Upper lobe of right lung (tissue), 1 donor: ENCODE results near the gene CATSPER3. TPM values are rescaled to one million over a fixed set of nuclear protein-coding genes. Genes with fewer than 3 reads are reported as not detected.
"Not testable (repeated sequence)": the region's sequence is repeated elsewhere in the genome, so short reads cannot be mapped to it uniquely, and the experiment has no call there.

Experiments used
- ATAC-seq: fragments of 200-7000 bp; cut with Tn5 transposase; one replicate; pipeline ENCODE4 v1.9.1; 2020; ENCODE audit warnings: mild to moderate bottlenecking, moderate library complexity
- DNase-seq: peaks from one replicate; pipeline ENCODE4 v3.0.0-alpha.2; 2020
- H3K27ac ChIP-seq: fragments of 200-600 bp; one replicate; pipeline ENCODE4 v1.8.0; 2022
- H3K27me3 ChIP-seq: fragments of 200-600 bp; one replicate; pipeline ENCODE4 v1.8.0; 2022; ENCODE audit warnings: mild to moderate bottlenecking
- H3K36me3 ChIP-seq: fragments of 200-600 bp; one replicate; pipeline ENCODE4 v1.8.0; 2022
- H3K4me1 ChIP-seq: fragments of 200-600 bp; one replicate; pipeline ENCODE4 v1.8.0; 2022
- H3K4me3 ChIP-seq: fragments of 200-600 bp; one replicate; pipeline ENCODE4 v1.8.0; 2022; ENCODE audit warnings: mild to moderate bottlenecking
- H3K9me3 ChIP-seq: fragments of 200-600 bp; one replicate; pipeline ENCODE4 v1.8.0; 2022
- CTCF ChIP-seq: fragments of 200-600 bp; IDR thresholded peaks from one replicate; pipeline ENCODE4 v1.8.0; 2022; ENCODE audit warnings: antibody characterized with exemption
- intact Hi-C: fragments of 100-400 bp; cut with DNase I; formaldehyde crosslinking; loops from one replicate; pipeline ENCODE4 v1.11.0; 2022
- total RNA-seq: library from RNA; stranded (reverse); fragmentation: NEBNext Ultra II Directional; extraction: Animal tissue kit (Norgen Biotek cat#: 25700); gene quantifications from one replicate; pipeline ENCODE4 v1.2.1, GENCODE V29; 2021
- donor health status: DM: no; HTN: yes; CAD: no; lungs with severe emphysema.

The CATSPER3 gene
- total RNA-seq, 1 donor from 2014 or later = 0.87 TPM

- DNase-seq (no peak), ATAC-seq (no peak)
- no peak for TF ChIP-seq CTCF
- Histone ChIP-seq H3K27ac (no peak overlapping the region), H3K27me3 (no peaks in the 10 kb centered on the region), H3K9me3 (no peaks in the 10 kb centered on the region), H3K36me3 (no peaks in the 10 kb centered on the region), H3K4me1 (no peaks in the 10 kb centered on the region), H3K4me3 (no peak overlapping the region)
- intact Hi-C loops = no loop called here
Observed at GRCh38 chr5:134989266-134989830, 21.6 kb downstream of the CATSPER3 start.

- H3K4me3 ChIP-seq, H3K27ac ChIP-seq, H3K9me3 ChIP-seq, H3K4me1 ChIP-seq, H3K36me3 ChIP-seq, intact Hi-C loops, H3K27me3 ChIP-seq, ATAC-seq, DNase-seq: not testable (repeated sequence)
Observed at GRCh38 chr5:134990183-134990582, 22.5 kb downstream of the CATSPER3 start.

DNA sequence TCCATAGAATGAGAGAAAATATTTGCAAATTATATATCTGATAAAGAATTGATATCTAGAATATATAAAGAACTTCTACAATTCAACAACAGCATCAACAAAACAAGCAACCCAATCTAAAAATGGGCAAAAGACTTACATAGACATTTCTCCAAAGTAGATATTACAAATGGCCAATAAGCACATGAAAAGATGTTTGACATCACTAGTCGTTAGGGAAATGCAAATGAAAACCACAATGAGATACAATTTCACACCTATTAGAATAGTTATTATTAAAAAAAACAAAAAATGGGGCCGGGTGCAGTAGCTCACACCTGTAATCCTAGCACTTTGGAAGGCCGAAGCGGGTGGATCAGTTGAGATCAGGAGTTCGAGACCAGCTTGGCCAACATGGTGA, 24.4 kb downstream of the CATSPER3 start:
- intact Hi-C loops = no loop called here
- no peak for ATAC-seq
- no peak for TF ChIP-seq CTCF
- H3K4me3 ChIP-seq = no peak overlapping the region
- DNase-seq = no peak
- no peaks in the 10 kb centered on the region for H3K36me3 ChIP-seq
- H3K27me3 ChIP-seq = no peaks in the 10 kb centered on the region
- no peak overlapping the region for H3K27ac ChIP-seq
- no peaks in the 10 kb centered on the region for H3K4me1 ChIP-seq
- no peaks in the 10 kb centered on the region for H3K9me3 ChIP-seq

DNA sequence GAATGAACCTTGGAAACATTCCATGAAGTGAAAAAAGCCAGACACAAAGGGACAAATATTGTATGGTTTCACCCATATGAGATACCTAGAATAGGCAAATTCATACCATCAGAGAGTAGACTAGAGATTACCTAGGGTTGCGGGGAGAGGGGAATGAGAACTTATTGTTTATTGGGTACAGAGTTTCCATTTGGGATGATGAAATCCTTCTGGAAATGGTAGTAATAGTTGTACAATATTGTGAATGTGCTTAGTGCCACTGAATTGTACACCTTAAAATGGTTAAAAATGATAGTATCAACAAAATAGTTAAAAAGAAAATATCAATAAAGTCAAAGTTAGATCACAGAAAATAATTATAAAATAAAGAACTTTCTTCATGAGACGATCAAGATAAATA, 25.5 kb downstream of the CATSPER3 start:
- Histone ChIP-seq H3K27me3 (no peaks in the 10 kb centered on the region), H3K4me3 (no peak overlapping the region), H3K36me3 (no peaks in the 10 kb centered on the region), H3K4me1 (no peaks in the 10 kb centered on the region), H3K27ac (no peak overlapping the region), H3K9me3 (no peaks in the 10 kb centered on the region)
- no peak for TF ChIP-seq CTCF
- intact Hi-C loops = no loop called here
- ATAC-seq (no peak), DNase-seq (no peak)

DNA sequence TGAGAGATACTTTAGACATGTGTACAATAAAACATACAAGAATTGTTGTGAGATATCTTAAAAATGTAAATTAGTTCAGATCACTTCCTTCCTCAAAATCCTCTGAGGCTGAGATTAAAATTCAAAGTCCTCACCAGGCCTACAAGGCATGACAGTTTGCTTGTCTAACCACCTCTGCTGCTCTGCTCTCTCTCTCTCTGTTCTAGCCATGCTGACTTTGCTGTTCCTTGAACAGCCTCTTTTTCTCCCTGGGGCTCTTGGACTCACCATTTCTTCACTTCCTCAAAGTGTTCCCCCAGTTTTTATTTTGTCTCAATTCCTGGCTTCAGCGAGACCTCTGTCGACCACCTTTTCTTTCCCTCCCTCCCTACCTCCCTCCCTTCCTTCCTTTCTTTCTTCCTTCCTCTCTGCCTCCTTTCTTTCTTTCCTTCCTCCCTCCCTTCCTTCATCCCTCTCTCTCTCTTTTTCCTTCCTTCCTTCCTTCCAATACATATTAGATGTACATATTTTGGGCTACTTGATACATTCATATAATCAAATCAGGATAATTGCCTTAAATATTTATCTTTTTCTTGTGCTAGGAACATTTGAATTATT, 27.0 kb downstream of the CATSPER3 start:
- DNase-seq (no peak), ATAC-seq (no peak)
- no peaks in the 10 kb centered on the region for H3K4me1 ChIP-seq
- H3K36me3 ChIP-seq = no peaks in the 10 kb centered on the region
- no peaks in the 10 kb centered on the region for H3K9me3 ChIP-seq
- intact Hi-C loops = no loop called here
- no peak for TF ChIP-seq CTCF
- H3K4me3 ChIP-seq = no peak overlapping the region
- no peaks in the 10 kb centered on the region for H3K27me3 ChIP-seq
- no peak overlapping the region for H3K27ac ChIP-seq

DNA sequence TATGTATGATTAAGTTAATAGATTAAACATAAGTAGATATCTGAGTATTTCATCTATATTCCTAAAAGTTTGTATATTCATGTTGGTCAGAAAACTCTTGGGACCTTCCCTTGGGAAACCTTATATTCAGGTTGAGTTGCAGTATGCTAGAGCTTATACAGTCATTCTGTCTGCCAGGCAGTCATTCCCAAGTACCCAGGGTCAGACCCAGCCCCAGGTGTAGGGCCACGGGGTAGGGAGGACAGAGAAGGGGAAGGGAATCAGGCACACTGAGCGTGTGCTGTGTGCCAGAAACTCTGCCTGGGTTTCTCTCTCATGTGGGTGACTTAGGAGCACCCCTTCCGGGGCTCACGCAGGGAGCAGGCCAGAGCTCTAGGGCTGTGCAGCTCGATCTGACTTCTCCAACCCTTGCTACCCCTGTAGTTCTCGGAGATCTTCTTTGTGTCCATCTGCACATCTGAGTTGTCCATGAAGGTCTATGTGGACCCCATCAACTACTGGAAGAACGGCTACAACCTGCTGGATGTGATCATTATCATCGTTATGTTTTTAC, 28.2 kb downstream of the CATSPER3 start:
- H3K36me3 ChIP-seq = no peaks in the 10 kb centered on the region
- intact Hi-C loops = no loop called here
- H3K27me3 ChIP-seq = no peaks in the 10 kb centered on the region
- peak; percentile 25 for ATAC-seq
- no peak overlapping the region for H3K27ac ChIP-seq
- no peaks in the 10 kb centered on the region for H3K9me3 ChIP-seq
- no peaks in the 10 kb centered on the region for H3K4me1 ChIP-seq
- DNase-seq = no peak
- TF ChIP-seq CTCF = no peak
- no peak overlapping the region for H3K4me3 ChIP-seq
